NCI-H526 (cell line): ENCODE measurements around the gene HPCAL1.

Experiments used
- DNase-seq, 2 experiments: peaks; one replicate each; lab custom pipeline; 2025; lab: John Stamatoyannopoulos, UW

Gene HPCAL1

DNA sequence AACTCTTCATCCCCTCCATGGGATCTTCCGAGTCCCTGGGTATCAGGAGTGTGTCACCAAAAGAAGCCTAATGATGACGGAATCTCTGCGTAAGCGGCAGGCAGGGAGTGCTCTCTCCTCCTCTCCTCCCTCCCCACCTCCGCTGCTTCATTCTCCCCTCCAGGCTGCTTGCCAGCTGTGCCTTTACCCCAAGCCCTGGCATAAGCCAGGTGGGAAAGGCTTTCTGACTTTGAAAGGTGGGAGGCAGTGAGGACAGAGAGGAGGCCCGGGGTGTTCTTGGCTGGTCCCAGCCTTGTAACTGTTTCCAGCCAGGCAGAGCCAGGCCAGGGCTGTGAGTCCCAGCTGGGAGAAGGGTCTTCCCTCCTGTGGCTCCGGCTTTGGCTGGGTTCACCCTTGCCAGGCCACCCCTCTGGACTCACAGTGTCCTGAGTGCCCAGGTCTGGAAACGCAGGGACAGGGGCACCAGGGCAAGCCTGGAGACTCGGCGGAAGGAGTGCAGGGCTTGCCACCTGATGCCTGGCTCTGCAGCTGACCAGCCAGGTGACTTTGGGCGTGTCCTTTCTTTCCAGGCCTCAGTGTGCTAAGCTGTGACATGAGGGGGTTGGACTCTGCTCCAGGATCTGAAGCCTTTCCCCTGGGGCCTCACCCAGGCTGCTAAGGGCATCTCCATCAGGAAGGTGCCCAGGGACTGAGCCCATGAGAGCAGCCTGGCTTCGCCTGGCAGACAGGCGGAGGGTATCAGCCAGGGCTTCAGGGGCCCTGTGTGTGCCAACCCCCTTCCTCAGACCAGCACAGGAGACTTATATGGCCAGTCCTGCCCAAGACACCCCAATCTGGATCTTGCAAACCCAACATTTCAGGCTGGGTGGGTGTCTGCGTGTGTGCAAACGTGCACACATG lies 32.7 kb upstream of the HPCAL1 start:
- DNase-seq = no peak

DNA sequence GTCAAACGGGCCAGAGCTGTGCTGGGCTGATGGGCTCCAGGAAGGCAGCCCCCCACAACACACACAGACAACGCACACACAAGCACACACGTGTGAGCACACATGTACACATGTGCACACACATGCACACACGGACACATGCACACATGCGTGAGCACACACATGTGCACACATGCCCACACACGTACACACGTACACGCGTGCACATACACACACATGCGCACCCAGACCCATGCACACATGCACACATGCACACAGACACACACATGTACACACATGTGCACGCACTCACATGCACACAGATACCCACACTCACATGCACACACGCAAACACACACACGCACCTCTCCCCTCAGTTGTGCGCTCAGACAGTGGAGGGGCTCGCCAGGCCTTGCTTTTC lies 31.2 kb upstream of the HPCAL1 start:
- DNase-seq = no peak

GRCh38 chr2:10271946-10272345 lies 30.8 kb upstream of the HPCAL1 start:
- no peak for DNase-seq

DNA sequence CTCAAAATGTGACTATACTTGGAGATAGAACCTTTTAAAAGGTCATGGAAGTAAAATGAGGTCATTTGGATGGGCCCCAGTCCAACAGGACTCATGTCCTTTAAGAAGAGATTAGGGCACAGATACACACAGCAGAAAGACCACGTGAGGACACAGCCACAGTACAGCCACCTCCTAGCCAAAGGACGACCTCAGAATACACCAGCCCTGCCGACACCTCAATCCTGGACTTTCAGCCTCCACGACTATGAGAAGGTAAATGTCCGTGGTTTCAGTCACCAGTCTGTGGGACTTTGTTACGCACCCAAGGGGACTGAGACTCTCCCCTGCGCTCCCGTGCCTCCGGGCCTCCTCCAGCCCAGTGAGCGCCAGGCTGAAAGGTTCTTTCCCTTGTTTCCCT lies 30.2 kb upstream of the HPCAL1 start:
- no peak for DNase-seq

GRCh38 chr2:10273215-10274175 lies 29.2 kb upstream of the HPCAL1 start:
- DNase-seq = no peak

- DNase-seq = no peak
Measured at GRCh38 chr2:10274376-10274775, 28.3 kb upstream of the HPCAL1 start.

GRCh38 chr2:10274983-10275802 lies 27.5 kb upstream of the HPCAL1 start:
- DNase-seq = no peak

DNA sequence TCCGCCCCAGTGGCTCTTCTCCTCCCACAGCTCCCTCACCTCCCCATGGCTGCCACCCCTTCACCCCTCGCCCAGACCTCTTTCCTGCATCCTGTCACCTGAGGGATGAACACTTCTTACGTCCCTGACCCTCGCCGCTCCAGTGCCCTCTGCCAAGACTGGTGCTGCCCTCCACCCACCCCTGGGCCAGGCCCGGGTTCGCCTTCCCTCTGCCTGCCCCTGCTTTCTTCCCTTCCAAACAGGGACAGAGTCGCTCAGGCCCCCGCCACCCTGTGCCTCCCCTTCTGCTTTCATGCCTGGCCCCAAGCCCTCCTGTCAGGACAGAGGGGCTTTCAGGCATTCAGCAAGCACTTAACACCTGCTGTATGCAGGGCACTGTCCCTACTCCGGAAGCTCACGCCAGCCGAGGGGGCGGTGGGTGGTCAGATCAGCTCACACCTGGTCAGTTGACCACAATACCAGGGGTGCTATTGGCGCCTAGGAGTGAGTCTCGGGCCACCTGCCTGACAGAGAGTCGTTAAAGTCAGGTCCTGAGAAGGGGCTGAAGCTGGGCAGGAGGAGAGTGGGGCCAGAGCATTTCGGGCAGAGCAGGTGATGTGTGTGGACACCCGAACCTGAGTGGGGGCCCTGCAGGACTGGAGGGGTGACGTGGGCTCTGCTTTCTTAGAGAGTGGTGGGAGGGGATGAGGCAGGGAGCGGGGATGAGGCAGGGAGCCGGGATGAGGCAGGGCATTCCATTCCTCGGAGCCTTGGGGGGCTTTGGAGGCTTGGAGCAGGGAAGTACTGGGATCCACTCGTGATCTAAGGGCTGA lies 26.0 kb upstream of the HPCAL1 start:
- no peak for DNase-seq

- DNase-seq = no peak
Measured at GRCh38 chr2:10277293-10278028, 25.2 kb upstream of the HPCAL1 start.

GRCh38 chr2:10278029-10278762 lies 24.5 kb upstream of the HPCAL1 start:
- DNase-seq = no peak

GRCh38 chr2:10278763-10279471 lies 23.8 kb upstream of the HPCAL1 start:
- no peak for DNase-seq

- DNase-seq = no peak
Measured at GRCh38 chr2:10279472-10279870, 23.2 kb upstream of the HPCAL1 start.

GRCh38 chr2:10279946-10280463 lies 22.7 kb upstream of the HPCAL1 start:
- DNase-seq = no peak

- DNase-seq = no peak
Measured at GRCh38 chr2:10281891-10282290, 20.8 kb upstream of the HPCAL1 start.

DNA sequence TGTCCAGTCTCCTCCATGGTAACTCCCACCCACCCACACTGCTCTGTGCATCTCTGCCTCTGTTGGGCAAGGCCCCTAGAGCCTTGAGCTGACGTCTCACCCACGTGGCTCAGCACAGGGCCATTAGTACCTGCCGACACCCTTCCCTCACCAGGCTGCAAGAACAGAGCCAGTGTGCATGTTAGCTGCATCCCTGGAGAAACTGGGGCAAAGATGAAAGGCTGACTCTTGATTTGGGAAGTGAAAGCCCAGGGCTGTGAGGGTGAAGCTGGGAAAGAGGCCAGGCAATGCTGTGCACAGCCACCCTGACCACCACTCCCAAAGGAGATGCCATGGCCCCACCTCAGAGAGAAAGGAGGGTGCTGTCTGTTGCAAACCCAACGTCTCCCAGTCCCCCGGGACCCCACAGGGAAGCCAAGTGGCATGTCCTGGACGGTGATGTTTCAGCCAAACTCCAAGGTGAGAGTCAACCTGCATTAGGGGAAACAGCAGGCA lies 20.0 kb upstream of the HPCAL1 start:
- no peak for DNase-seq

DNA sequence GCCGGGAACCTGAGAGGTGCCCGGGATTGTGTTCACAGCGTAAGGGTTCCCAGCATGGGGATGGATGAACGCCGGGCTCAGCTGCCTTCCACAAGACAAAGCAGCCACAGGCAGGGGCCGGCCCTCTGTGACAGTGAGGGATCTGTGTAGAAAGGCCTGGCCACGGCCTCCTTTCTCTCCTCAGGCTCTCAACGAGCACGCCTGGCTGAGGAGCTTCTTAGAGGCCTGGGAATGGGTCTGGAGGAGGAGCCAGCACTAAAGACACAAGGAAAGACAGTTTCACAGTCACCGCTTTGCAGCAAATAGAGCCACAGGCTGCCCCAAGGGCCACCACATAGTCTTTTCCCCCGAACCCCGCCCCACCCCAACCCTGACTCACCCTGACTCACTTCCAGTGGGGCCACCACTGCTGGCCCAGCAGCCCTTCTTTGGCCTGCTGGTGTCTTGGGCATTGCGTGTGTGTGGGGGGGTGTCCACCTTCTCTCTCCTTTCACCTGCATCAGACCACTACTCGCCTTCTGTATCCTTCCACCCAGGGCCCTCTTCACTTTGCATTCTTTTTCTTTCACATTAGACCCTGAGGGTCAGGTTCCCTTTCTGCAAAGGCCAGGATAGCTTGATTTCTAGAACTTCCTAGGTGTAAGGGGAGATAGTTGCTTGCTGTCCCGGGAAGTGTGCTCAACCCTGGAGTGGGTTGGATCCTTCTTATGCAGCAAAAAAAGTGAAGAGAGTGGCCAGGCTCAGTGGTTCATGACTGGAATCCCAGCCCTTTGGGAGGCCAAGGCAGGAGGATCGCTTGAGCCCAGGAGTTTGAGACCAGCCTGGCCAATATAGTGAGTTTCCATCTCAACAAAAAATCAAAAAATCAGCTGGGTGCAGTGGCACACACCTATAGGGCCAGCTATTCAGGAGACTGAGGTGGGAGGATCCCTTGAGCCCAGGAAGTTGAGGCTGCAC lies 19.3 kb upstream of the HPCAL1 start:
- no peak for DNase-seq

DNA sequence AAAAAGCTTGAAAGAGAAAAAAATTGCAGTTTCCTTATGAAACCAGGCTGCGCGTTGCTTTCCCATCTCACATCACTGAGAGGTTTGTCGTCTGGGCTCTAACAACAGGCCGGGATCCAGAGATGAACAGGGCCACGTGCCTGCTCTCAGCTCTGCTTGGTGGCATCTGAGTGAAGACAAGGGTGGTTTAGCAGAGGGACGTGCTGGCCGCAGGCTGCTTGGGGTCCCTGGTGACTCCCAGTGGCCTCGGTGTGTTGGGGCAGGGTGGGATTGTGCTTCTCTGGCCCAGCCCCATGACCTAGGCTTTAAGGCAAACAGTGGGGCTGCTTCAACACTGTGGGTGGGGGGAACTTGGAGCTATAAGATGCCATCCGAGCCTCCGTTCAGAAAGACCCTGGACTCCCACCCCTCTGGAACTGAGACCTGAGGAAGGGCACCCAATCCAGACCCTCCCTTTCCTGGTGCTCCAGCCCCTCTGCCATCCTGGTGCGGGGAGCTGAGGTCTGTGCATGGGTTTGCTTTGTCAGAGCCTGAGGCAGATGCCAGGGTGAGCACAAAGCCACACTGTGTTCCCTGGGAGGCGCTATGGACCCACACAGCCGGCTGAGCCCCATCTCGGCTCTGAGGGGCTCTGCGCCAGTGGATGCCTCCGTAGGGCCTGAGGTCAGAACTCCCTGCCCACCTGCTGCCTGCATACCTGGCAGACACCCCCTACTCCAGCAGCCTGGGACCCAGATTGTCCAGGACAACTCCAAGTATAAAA lies 18.4 kb upstream of the HPCAL1 start:
- DNase-seq = no peak
